HG03103 (cell line): ENCODE data around the gene RPL26.
"Not testable (repeated sequence)": the region's sequence is repeated elsewhere in the genome, so short reads cannot be mapped to it uniquely, and the experiment has no call there.

Source experiments
- ATAC-seq: cut with Tn5 transposase; IDR thresholded peaks from one replicate; pipeline ENCODE4 v1.9.1; 2021; ENCODE audit warnings: low read depth; ENCODE audit not compliant: unreplicated experiment

Gene RPL26

GRCh38 chr17:8397636-8398035 is 14.6 kb upstream of the RPL26 start, which contains the start of gene RNF222:
TSS of gene RNF222 (minus strand) at chr17:8397827. CDS start at chr17:8393461, 4,366 bp downstream.
- ATAC-seq: no peak

DNA sequence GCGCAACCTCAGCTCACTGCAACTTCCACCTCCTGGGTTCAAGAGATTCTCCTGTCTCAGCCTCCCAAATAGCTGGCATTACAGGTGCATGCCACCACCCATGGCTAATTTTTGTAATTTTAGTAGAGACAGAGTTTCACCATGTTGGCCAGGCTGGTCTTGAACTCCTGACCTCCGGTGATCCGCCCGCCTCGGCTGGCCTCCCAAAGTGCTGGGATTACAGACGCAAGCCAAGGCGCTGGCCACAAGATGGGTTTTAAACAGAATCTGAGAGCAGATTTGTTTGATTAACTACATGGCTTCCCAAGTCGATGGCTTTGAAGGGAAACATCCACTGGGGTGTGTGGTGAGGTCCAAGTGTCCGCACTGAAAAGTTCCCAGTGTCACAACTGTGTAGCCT is 11.5 kb upstream of the RPL26 start:
- ATAC-seq: not testable (repeated sequence)

DNA sequence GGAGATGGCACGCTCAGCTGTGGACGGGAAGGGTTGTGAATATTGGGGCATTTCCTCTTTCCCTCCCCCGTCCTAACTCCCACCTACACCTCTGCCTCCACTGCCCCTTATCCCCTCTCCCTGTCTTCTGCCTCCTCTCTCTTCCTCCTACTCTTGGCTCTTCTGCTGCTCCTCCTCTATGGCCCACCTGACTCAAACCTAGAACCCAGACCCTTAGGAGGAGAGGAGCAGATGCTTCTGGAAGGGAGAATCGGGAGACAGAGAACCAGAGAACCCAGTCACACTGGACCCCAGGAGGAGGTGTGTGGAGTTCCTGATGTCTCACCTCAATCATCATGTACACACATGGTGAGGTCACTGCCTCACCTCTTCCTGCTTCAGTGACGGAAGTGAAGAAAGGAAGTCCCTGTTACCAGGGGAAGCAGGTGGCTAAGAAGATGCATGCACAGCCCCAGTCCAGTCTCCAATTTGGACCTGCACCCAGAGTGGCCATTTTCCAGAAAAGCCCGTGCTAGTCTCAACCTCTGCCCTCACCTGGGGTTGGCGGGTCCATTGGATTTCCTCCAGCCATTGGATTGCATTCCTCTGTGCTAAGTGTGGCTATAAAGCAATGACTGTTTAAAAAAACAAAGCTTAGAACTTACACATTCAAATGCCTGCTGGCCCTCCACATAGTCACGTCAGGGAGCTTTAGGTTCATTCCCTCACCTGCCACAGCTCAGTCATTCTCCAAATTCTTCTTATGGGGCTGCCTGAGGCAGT is 10.7 kb upstream of the RPL26 start:
- ATAC-seq: no peak

GRCh38 chr17:8392674-8393469 is 9.9 kb upstream of the RPL26 start:
- ATAC-seq: no peak

DNA sequence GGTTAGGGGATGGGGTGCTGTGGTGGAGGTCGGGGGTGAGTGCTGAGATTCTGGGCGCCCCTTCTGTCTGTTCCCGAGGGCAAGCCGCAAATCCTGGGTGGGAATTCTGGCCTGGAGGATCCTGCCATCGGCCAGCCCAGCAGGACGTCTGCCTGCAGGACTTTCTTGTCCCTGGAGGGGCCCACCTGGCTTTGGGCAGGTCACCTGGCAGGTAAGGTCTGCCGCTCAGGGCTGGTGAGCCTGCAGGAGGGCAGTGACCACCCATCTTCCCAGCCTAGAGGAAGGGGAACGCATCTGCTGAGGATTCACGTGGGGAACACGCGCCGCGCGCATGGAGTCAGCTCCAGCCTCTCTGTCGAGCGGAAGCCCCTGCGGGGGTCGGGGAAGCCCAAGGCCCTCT is 9.3 kb upstream of the RPL26 start:
- ATAC-seq: no peak

DNA sequence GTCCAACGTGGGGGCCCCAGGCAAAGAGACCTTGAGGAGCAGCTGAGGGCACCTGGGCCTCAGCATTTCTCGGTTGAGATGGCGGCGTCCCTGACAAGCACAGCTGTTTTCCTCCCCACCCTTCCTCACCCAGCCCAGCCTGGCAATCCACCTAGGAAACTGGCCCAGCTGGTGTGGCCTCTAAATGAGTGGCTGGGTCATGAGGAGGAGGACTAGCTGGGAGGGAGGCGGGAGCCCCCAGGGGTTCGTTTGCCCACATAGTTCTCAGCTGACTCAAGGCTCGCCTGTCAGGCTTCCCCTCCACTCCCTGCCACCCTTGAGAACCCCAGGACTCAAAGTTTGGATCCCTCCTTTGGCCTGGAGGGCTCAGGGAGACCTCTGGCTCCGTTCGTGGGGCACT is 8.7 kb upstream of the RPL26 start:
- no peak for ATAC-seq

DNA sequence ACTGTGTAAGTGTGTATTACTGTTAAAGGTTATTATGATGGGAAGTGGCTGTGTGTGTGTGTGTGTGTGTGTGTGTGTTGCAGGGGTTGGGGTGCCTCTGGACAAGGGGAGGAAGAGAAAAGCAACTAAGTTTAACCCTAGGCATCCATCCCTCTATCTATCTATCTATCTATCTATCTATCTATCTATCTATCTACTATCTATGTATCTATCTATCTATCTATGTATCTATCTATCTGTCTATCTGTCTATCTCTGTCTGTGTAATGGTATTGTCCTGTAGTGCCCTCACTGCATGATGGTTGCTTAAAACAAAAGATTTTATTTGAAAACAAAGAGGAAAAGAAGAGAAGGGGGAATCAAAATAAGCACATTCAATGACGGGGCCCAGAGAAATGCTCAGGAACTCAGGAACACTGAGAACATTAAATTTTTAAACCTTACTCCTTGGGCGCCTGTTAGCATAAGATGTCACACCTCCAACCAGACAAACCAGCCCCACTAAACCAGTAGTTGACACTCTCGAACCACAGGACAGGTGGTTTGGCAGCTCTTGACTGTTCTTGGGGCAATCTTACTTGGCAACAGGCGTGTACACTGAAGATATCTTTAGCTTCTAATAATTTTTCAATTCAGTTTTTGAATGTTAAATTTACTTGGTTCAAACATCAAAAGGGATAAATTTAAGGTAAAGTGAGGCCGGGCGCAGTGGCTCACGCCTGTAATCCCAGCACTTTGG is 5.1 kb upstream of the RPL26 start:
- no peak for ATAC-seq

DNA sequence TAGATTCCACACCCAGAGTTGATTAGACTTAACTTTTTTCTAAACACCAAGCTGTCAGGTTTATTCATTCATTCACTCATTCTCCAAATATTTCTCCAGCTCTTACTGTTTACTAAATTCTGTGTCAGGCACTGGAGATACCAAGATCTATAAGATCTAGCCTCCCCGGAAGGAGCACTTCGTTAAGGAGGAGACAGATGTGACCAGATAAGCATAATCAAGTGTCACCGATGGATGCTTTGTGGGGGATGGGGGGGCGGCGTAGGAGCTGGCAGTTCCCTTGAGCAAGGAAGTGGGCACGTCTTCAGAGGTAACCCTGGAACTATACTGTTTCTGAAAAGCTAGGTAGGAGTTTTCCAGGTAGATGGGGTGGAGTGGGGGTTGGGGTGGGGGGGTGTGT is 3.8 kb upstream of the RPL26 start:
- no peak for ATAC-seq

DNA sequence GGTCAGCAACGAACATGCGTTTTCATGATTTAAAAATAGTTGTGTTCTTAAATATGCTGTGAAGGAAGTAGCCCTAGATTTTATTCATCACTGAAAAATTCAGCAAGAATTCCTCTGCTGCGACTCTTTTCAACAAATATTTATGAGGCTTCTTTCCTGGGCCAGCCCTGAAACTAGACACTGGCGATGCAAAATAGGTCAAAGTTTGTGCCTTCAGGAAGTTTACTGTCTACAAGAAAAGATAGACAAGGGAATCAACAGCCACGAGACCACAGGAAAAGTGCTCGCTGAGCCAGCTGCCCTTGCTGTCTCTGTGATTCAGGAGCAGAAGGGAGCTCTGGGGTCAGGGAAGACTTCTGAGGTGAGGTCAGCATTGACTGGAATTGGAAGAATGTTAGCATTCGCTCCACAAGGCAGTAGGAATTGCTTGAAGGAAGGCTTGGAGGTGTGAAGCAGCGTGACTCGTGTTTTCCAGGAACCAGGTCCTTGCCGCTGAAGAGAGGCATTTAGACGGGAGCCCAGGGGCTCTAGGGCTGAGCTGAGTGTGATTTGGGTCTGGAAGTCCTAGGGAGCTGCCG is 1.9 kb upstream of the RPL26 start:
- ATAC-seq: no peak

DNA sequence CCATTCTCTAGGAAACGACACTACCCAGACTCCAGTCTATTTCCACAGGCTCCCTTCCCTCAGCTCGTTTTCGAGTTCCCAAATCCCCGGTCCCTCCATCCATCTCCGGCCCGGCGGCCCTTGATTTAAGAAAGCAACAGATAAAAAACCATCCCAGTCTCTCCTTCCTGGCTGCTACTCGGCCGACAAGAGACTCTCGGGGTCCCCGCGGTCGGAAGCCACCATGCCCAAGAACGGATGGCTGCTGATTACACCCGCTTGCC is 182 bp downstream of the RPL26 start:
- no peak for ATAC-seq

GRCh38 chr17:8382052-8382879 is 727 bp downstream of the RPL26 start:
- no peak for ATAC-seq

DNA sequence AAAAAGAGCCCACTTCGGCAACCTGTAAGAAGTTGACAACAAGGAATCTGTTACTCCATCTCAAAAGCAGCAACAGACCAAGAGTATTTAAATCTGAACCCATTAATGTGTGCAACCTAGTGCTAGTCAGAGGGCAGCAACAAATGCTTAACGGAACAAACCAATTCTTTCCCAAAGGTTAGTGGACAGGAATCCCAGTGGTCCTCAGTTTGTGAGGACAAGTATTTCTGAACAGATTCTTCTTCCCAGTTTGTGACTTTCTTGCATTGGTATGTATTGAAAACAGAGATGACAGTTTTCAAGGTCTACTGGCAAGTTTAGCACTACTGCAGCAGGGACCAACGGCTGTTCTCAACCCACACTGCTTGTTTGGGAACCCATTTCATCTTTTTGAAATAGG is 2.9 kb downstream of the RPL26 start:
- ATAC-seq: no peak

DNA sequence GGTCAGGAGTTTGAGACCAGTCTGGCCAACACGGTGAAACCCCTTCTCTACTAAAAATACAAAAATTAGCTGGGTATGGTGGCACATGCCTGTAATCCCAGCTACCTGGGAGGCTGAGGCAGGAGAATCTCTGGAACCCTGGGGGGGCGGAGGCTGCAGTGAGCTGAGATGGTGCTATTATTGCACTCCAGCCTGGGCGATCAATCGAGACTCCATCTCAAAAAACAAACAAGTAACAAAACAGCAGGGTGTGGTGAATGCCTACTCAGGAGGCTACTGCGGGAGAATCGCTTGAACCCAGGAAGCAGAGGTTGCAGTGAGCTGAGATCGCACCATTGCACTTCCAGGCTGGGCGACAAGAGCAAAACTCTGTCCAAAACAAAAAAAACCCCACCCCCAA is 4.9 kb downstream of the RPL26 start:
- not testable (repeated sequence) for ATAC-seq

GRCh38 chr17:8377422-8377821 is 5.6 kb downstream of the RPL26 start:
- no peak for ATAC-seq

DNA sequence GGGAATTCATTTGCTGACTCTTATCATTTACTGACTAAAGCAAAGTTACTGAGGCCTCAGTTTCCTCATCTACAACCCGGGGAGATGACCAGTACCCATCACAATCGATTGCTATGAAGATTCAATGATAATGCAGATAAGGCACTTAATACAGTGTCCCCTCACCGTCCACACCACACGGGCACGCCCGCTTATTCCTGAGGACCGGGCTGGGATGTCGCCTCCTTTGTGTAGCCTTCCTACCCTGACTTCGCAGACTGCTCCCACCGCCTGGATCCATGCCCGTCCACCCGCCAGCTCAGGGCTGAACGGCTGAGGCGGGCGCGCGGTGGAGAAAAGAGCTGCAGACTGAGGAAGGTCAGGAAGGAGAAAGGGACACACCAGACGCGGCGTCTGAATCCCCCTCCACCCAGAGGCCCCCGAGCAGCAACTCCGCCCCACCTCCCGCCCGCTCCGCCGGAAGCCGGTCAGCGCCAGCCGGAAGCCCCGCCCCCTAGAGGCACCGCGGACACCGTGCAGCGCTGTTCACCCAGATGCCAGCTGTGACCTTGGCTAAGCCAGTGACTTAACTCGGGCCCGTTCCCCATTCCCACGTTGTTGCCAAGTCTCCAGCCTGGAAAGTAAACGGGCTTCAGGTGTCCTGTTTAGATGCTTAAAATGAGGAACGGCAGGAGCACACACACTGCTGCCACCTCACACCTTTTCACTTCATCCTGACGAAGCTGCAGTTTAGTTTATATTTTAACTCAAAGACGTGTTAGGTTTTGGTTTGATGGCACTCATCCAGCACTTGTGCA is 6.5 kb downstream of the RPL26 start, which contains the start of gene KRABD2:
Gene KRABD2, minus strand, starts transcription at position 434 of the 797 bp plus-strand sequence.
- peak; percentile 74 for ATAC-seq

DNA sequence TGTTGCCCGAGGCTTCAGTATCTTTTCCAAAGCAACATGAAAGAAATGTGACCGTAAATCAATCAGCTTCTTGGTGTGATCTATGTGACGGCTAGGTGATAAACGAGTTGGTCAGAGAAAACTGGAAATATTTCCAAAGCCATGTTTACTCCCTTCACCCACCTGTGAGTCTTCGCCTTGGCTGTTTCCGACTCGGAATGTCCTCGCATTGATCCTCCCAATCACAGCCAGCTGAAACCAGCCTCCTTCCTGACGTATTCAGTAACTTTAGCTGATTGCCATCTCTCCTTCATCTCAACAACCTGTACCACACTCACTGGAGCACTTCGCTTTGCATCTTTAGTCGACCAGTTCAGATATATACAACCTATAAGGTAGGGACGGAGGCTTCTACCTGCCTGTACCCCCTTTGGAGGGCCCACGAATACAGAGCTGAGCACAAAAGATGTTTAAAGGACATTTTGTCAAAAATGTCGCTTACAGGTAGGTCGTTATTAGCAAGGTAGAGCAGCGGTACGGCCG is 7.2 kb downstream of the RPL26 start:
- ATAC-seq: no peak

DNA sequence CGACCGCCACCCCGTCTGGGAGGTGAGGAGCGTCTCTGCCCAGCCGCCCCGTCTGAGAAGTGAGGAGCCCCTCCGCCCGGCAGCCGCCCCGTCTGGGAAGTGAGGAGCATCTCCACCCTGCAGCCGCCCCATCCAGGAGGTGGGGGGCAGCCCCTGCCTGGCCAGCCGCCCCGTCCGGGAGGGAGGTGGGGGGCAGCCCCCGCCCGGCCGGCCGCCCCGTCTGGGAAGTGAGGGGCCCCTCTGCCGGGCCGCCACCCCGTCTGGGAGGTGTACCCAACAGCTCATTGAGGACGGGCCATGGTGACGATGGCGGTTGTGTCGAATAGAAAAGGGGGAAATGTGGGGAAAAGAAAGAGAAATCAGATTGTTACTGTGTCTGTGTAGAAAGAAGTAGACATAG is 9.1 kb downstream of the RPL26 start:
- not testable (repeated sequence) for ATAC-seq

DNA sequence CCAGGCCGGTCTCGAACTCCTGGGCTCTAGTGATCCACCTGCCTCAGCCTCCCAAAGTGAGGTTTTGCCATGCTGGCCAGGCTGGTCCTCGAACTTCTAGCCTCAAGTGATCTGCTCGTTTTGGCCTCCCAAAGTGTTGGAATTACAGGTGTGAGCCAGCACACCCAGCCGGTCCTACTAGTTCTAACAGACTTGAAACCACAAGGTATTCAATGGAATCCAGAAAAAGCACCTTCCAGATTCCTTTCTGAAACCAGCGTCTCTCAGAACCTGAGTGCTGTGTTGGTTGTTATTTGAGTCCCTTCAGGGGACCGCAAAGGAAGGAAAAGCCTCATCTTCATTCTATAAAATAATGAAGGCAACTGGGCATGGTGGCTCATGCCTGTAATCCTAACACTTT is 10.6 kb downstream of the RPL26 start:
- no peak for ATAC-seq

GRCh38 chr17:8371786-8372185 is 11.2 kb downstream of the RPL26 start:
- ATAC-seq: no peak
